Measurements from ENCODE around the gene UBE2J2. TPM values are rescaled to one million over a fixed set of nuclear protein-coding genes. Genes with fewer than 3 reads are reported as not detected.

UBE2J2 gene
- total and polyA plus RNA-seq, 2 donors (not counting 3 experiments of a cell fraction or from before 2014, with no cell fraction given) = 60.7 to 80.7 TPM

- no peak for FAIRE-seq
- dilution Hi-C loops (cut with MboI; ENCODE audit: extremely low pct_ligation_motif_present, low sequenced_read_pairs) (no loop called here), intact Hi-C loops (cut with micrococcal nuclease) (no loop called here)
- ChIA-PET POLR2A (no interaction called here), CTCF (no interaction called here)
- no peak overlapping the region for H3K4me3 ChIP-seq (replicated peaks in 1 of 3; ENCODE audit: insufficient read depth in 1 of 3, low read depth in 1 of 3, low read length in 3 of 3)
- no peak overlapping the region for H3K9ac ChIP-seq (replicated peaks; ENCODE audit: extremely low read depth, insufficient read depth, low read length)
- no peaks in the 10 kb centered on the region for H3K79me2 ChIP-seq (ENCODE audit: control insufficient read depth, insufficient read depth, low read length)
- no peak overlapping the region for H3K4me2 ChIP-seq (ENCODE audit: insufficient read depth, low read length)
- no peaks in the 10 kb centered on the region for H3K9me1 ChIP-seq (replicated peaks; ENCODE audit: control insufficient read depth, extremely low read depth, insufficient read depth, low read length)
- no peaks in the 10 kb centered on the region for H4K20me1 ChIP-seq (replicated peaks; ENCODE audit: control insufficient read depth, extremely low read depth, insufficient read depth, low read length)
- TF ChIP-seq JUN (IDR thresholded peaks at IDR 0.05; ENCODE audit: borderline replicate concordance, insufficient read depth, insufficient read length, low read depth) (no peak), MYC (IDR thresholded peaks at IDR 0.05; ENCODE audit: low read depth, low read length) (no peak), GATA2 (IDR thresholded peaks at IDR 0.05; ENCODE audit: insufficient read depth, insufficient read length, low read depth, low read length) (no peak), CTCF (IDR thresholded peaks at IDR 0.05; ENCODE audit: extremely low read depth in 1 of 2, insufficient read depth in 1 of 2, low read depth in 1 of 2, low read length in 2 of 2) (no peak), POLR2A (IDR thresholded peaks at IDR 0.05; ENCODE audit: low read depth, low read length) (no peak), FOS (IDR thresholded peaks at IDR 0.05; ENCODE audit: borderline replicate concordance, insufficient read depth, low read length) (no peak)
- H2AFZ ChIP-seq (ENCODE audit: low read depth, low read length) = no peak overlapping the region
- DNase-seq (ENCODE audit: low read depth, low spot score) = no peak
- H3K27me3 ChIP-seq (ENCODE audit: control insufficient read depth in 2 of 2, insufficient read depth in 2 of 2, low read length in 2 of 2) = no peaks in the 10 kb centered on the region
- H3K36me3 ChIP-seq (ENCODE audit: control insufficient read depth in 2 of 2, extremely low read depth in 1 of 2, insufficient read depth in 2 of 2, low read length in 2 of 2) = no peaks in the 10 kb centered on the region
- H3K4me1 ChIP-seq (ENCODE audit: control insufficient read depth, extremely low read depth, insufficient read depth, low read length) = no peaks in the 10 kb centered on the region
- no peaks in the 10 kb centered on the region for H3K9me3 ChIP-seq (replicated peaks; ENCODE audit: control insufficient read depth, insufficient read depth, low read length)
- no TSS peak for BruUV-seq (replicated peaks)
- H3K27ac ChIP-seq (ENCODE audit: insufficient read depth, low read depth, low read length) = no peak overlapping the region
These were observed 24.3 kb upstream of the UBE2J2 start for GRCh38 chr1:1297802-1298424.
